GM19025 (cell line): ENCODE measurements around the gene ZNF451.

Source experiments
- ATAC-seq: cut with Tn5 transposase; IDR thresholded peaks from one replicate; pipeline ENCODE4 v1.9.1; 2021; ENCODE audit warnings: mild to moderate bottlenecking, low read depth, moderate library complexity; ENCODE audit not compliant: unreplicated experiment

ZNF451 gene

GRCh38 chr6:57198926-57199636 lies 109.1 kb downstream of the ZNF451 start:
- ATAC-seq = no peak

GRCh38 chr6:57201718-57202117 lies 111.7 kb downstream of the ZNF451 start:
- no peak for ATAC-seq

- no peak for ATAC-seq
These were observed 115.8 kb downstream of the ZNF451 start for GRCh38 chr6:57205550-57206328.

- no peak for ATAC-seq
These were observed 117.2 kb downstream of the ZNF451 start for GRCh38 chr6:57207141-57207540.

DNA sequence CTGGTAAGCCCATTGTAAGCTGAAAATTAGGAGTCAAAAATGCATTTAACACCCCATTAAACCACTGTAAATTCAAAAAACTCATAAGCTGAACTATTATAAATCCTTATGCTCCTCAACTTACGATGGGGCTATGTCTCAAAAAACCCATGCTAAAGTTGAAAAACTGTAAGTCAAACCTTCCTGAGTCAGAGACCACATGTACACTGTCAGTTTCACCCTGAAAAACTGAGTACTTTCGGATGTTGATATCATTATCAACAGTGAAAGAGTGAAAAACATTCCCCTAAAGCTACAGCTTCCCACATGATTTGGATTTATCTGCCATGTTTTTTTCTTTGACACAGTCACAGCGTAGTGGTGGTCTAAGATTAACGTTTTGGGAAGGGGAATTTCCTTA lies 117.9 kb downstream of the ZNF451 start:
- no peak for ATAC-seq

- no peak for ATAC-seq
These were observed 119.0 kb downstream of the ZNF451 start for GRCh38 chr6:57209030-57209429.

DNA sequence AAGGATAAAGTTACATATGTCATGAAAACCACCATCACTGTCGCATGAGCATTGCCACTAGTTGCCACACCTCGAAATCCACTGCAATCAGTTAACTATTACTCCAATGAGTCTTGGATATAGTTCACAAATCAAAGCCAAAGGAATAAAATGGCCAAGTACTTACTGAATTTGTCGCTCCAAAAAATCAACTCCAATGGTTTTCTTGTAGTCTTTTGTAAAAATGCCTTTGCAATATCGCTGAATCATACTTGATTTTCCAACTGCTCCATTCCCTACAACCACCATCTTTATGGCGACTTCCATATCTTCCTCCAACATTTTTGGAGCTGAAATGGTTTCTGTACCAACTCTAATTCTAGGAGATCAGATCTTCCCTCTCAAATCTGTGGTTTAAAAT lies 120.1 kb downstream of the ZNF451 start:
- ATAC-seq = no peak

DNA sequence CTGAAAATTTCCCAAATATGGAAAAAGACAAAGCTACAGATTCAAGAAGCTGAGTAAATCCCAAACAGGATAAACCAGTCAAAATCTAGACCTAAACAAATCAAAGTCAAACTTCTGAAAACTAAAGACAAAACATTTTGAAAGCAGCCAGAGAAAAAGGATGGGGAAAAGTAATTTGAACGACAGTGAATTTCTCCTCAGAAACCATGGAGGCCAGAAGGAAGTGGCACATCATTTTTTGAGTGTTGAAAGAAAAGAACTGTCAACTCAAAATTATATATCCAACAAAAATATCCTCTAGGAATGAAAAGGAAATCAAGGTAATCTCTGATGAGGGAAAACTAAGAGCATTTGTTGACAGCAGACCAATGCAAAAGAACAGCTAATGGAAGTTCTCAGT lies 125.3 kb downstream of the ZNF451 start:
- no peak for ATAC-seq

- no peak for ATAC-seq
These were observed 126.5 kb downstream of the ZNF451 start for GRCh38 chr6:57216235-57217101.

DNA sequence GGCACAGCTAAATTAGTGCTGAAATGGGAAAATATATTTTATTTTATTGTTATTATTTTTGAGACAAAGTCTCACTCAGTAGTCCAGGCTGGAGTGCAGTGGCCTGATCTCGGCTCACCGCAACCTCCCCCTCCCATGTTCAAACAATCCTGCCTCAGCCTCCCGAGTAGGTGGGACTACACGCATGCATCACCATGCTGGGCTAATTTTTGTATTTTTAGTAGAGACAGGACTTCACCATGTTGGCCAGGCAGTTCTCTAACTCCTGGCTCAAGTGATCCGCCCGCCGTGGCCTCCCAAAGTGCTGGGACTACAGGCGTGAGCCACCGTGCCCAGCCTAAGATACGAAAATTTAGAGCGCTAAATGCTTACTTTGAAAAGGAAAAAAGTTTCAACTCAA lies 127.3 kb downstream of the ZNF451 start:
- ATAC-seq = no peak
